Measurements from ENCODE around the gene ZNF613.
"Not testable (repeated sequence)": the region's sequence is repeated elsewhere in the genome, so short reads cannot be mapped to it uniquely, and the experiment has no call there.

ZNF613 gene

GRCh38 chr19:51944798-51945552, 17.7 kb downstream of the ZNF613 start:
- no peak for DNase-seq

GRCh38 chr19:51946602-51947001, 19.3 kb downstream of the ZNF613 start:
- DNase-seq = no peak

- DNase-seq = no peak
Observed at GRCh38 chr19:51948975-51949374, 21.7 kb downstream of the ZNF613 start.

GRCh38 chr19:51957846-51958245, 30.6 kb downstream of the ZNF613 start:
- DNase-seq = not testable (repeated sequence)

- DNase-seq = no peak
Observed at GRCh38 chr19:51959791-51960190, 32.5 kb downstream of the ZNF613 start.

- DNase-seq = not testable (repeated sequence)
Observed at GRCh38 chr19:51960621-51961233, 33.5 kb downstream of the ZNF613 start.

GRCh38 chr19:51965583-51965982, 38.3 kb downstream of the ZNF613 start:
- DNase-seq = no peak

GRCh38 chr19:51970718-51971117, 43.4 kb downstream of the ZNF613 start:
- DNase-seq = no peak

- DNase-seq = no peak
Observed at GRCh38 chr19:51971624-51972023, 44.4 kb downstream of the ZNF613 start.

GRCh38 chr19:51975787-51976186, 48.5 kb downstream of the ZNF613 start:
- DNase-seq = not testable (repeated sequence)

GRCh38 chr19:51976852-51977251, 49.6 kb downstream of the ZNF613 start:
- DNase-seq = no peak

GRCh38 chr19:51977346-51977745, 50.1 kb downstream of the ZNF613 start:
- no peak for DNase-seq

- DNase-seq = no peak
Observed at GRCh38 chr19:51978882-51979281, 51.6 kb downstream of the ZNF613 start.

- no peak for DNase-seq
Observed at GRCh38 chr19:51980116-51980736, 53.0 kb downstream of the ZNF613 start.

GRCh38 chr19:51980926-51981325, 53.7 kb downstream of the ZNF613 start:
- not testable (repeated sequence) for DNase-seq

GRCh38 chr19:51983361-51983760, 56.1 kb downstream of the ZNF613 start:
- no peak for DNase-seq

GRCh38 chr19:51986309-51987291, 59.3 kb downstream of the ZNF613 start, which contains the start of gene ZNF350:
Gene ZNF350, minus strand, starts transcription at chr19:51986840. Its CDS starts 12,480 bp downstream, at chr19:51974360.
- peak; percentile 84 for DNase-seq

- DNase-seq = no peak
Observed at GRCh38 chr19:51993422-51993821, 66.2 kb downstream of the ZNF613 start.

- DNase-seq = no peak
Observed at GRCh38 chr19:51994048-51994644, 66.9 kb downstream of the ZNF613 start.
